ENCODE data around the gene RIMS4.

Gene RIMS4

GRCh38 chr20:44785768-44786167, 24.6 kb downstream of the RIMS4 start:
- no peaks in the 10 kb centered on the region for H3K27me3 ChIP-seq (ENCODE audit: insufficient read depth, poor library complexity, severe bottlenecking)
- H3K27ac ChIP-seq (replicated peaks), result no peak overlapping the region
- H3K4me3 ChIP-seq (replicated peaks; ENCODE audit: insufficient read depth, low read length), result no peak overlapping the region
- no peak for DNase-seq (ENCODE audit: low read depth in 1 of 2, low spot score in 1 of 2)
- TF ChIP-seq, protein P1, sequence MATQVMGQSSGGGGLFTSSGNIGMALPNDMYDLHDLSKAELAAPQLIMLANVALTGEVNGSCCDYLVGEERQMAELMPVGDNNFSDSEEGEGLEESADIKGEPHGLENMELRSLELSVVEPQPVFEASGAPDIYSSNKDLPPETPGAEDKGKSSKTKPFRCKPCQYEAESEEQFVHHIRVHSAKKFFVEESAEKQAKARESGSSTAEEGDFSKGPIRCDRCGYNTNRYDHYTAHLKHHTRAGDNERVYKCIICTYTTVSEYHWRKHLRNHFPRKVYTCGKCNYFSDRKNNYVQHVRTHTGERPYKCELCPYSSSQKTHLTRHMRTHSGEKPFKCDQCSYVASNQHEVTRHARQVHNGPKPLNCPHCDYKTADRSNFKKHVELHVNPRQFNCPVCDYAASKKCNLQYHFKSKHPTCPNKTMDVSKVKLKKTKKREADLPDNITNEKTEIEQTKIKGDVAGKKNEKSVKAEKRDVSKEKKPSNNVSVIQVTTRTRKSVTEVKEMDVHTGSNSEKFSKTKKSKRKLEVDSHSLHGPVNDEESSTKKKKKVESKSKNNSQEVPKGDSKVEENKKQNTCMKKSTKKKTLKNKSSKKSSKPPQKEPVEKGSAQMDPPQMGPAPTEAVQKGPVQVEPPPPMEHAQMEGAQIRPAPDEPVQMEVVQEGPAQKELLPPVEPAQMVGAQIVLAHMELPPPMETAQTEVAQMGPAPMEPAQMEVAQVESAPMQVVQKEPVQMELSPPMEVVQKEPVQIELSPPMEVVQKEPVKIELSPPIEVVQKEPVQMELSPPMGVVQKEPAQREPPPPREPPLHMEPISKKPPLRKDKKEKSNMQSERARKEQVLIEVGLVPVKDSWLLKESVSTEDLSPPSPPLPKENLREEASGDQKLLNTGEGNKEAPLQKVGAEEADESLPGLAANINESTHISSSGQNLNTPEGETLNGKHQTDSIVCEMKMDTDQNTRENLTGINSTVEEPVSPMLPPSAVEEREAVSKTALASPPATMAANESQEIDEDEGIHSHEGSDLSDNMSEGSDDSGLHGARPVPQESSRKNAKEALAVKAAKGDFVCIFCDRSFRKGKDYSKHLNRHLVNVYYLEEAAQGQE (IDR thresholded peaks at IDR 0.05; ENCODE audit: insufficient replicate concordance, low read depth), result no peak
- TF ChIP-seq GABPA (IDR thresholded peaks at IDR 0.05; ENCODE audit: low read depth), result no peak
- TF ChIP-seq CTCF (IDR thresholded peaks at IDR 0.05; ENCODE audit: insufficient read depth, low read length), result no peak
- TF ChIP-seq POLR2AphosphoS5 (IDR thresholded peaks at IDR 0.05; ENCODE audit: low read depth), result no peak
- no peak for TF ChIP-seq SPI1 (IDR thresholded peaks at IDR 0.05; ENCODE audit: borderline replicate concordance, low read depth)

DNA sequence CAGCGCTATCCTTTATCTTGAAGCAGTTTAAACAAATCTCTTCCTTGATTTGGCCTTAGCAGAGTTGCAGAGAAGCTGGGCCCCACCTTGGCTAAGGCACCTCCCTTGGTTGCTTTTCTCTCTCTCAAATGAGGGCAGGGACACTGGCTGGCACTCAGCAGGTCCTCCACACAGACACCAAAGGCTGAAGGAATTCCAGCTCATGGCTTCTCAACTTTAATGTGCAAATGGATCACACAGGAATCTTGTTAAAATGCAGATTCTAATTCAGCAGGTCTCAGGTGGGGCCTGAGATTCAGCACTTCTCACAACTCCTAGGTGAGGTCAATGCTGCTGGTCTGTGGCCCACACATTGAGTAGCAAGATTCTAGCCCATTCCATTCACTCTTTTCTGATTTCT, 25.7 kb downstream of the RIMS4 start:
- no peak for DNase-seq (ENCODE audit: low read depth in 1 of 2, low spot score in 1 of 2)
- Histone ChIP-seq H3K27ac (replicated peaks) (no peak overlapping the region), H3K27me3 (ENCODE audit: insufficient read depth, poor library complexity, severe bottlenecking) (no peaks in the 10 kb centered on the region), H3K4me3 (replicated peaks; ENCODE audit: insufficient read depth, low read length) (no peak overlapping the region)
- TF ChIP-seq, protein P1 (IDR thresholded peaks at IDR 0.05; ENCODE audit: insufficient replicate concordance, low read depth), result no peak
- TF ChIP-seq POLR2AphosphoS5 (IDR thresholded peaks at IDR 0.05; ENCODE audit: low read depth) (no peak), CTCF (IDR thresholded peaks at IDR 0.05; ENCODE audit: insufficient read depth, low read length) (no peak), SPI1 (IDR thresholded peaks at IDR 0.05; ENCODE audit: borderline replicate concordance, low read depth) (no peak), GABPA (IDR thresholded peaks at IDR 0.05; ENCODE audit: low read depth) (no peak)

GRCh38 chr20:44781791-44782190, 28.6 kb downstream of the RIMS4 start:
- no peaks in the 10 kb centered on the region for H3K27me3 ChIP-seq (ENCODE audit: insufficient read depth, poor library complexity, severe bottlenecking)
- H3K4me3 ChIP-seq (replicated peaks; ENCODE audit: insufficient read depth, low read length), result no peak overlapping the region
- no peak overlapping the region for H3K27ac ChIP-seq (replicated peaks)
- TF ChIP-seq CTCF (IDR thresholded peaks at IDR 0.05; ENCODE audit: insufficient read depth, low read length) (no peak), SPI1 (IDR thresholded peaks at IDR 0.05; ENCODE audit: borderline replicate concordance, low read depth) (no peak), GABPA (IDR thresholded peaks at IDR 0.05; ENCODE audit: low read depth) (no peak), POLR2AphosphoS5 (IDR thresholded peaks at IDR 0.05; ENCODE audit: low read depth) (no peak)
- TF ChIP-seq, protein P1 (IDR thresholded peaks at IDR 0.05; ENCODE audit: insufficient replicate concordance, low read depth), result no peak
- DNase-seq (ENCODE audit: low read depth in 1 of 2, low spot score in 1 of 2), result no peak

Measured in HL-60 (cell line).